Astrocyte of the spinal cord (primary cell): ENCODE results near the gene MBP.
"Not testable (repeated sequence)": the region's sequence is repeated elsewhere in the genome, so short reads cannot be mapped to it uniquely, and the experiment has no call there.

Experiments
- DNase-seq: peaks from one replicate; pipeline ENCODE4 v3.0.0; 2011; ENCODE audit warnings: low read depth, low spot score
- H3K4me3 ChIP-seq: 2 replicates; pipeline ENCODE4 v1.5.1; 2011; ENCODE audit warnings: low read depth, mild to moderate bottlenecking, low read length, moderate library complexity
- in situ Hi-C: cut with HindIII; loops from 2 replicates; pipeline ENCODE4 v1.10.0; 2017; ENCODE audit warnings: low sequenced_read_pairs
- TF ChIP-seq, protein P1 (sequence below): IDR thresholded peaks from 2 replicates; pipeline ENCODE4 v1.5.1; 2012; ENCODE audit warnings: low read depth, mild to moderate bottlenecking, low read length, inconsistent platforms

The MBP gene

DNA sequence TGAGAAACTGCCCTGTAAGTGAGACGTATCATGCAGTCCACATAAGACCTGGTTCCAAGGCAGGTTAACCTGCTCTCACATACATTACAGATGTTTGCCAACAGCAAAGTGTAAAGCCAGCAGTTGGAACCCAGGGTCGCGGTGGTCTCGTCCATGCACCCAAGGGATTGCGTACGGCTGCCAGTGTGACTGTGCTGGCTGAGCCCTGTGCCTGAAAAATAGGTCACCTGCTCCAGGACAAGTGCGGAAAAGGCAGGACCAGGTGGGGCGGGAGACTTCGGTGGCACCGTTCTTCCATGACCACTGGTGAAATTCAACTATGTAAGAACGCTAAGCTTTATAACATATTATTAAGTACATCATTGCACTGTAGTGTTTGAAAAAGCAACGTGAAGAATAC lies 110.5 kb downstream of the MBP start:
- in situ Hi-C loops, result no loop called here
- H3K4me3 ChIP-seq, result no peak overlapping the region
- TF ChIP-seq, protein P1, sequence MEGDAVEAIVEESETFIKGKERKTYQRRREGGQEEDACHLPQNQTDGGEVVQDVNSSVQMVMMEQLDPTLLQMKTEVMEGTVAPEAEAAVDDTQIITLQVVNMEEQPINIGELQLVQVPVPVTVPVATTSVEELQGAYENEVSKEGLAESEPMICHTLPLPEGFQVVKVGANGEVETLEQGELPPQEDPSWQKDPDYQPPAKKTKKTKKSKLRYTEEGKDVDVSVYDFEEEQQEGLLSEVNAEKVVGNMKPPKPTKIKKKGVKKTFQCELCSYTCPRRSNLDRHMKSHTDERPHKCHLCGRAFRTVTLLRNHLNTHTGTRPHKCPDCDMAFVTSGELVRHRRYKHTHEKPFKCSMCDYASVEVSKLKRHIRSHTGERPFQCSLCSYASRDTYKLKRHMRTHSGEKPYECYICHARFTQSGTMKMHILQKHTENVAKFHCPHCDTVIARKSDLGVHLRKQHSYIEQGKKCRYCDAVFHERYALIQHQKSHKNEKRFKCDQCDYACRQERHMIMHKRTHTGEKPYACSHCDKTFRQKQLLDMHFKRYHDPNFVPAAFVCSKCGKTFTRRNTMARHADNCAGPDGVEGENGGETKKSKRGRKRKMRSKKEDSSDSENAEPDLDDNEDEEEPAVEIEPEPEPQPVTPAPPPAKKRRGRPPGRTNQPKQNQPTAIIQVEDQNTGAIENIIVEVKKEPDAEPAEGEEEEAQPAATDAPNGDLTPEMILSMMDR, result no peak
- no peak for DNase-seq

DNA sequence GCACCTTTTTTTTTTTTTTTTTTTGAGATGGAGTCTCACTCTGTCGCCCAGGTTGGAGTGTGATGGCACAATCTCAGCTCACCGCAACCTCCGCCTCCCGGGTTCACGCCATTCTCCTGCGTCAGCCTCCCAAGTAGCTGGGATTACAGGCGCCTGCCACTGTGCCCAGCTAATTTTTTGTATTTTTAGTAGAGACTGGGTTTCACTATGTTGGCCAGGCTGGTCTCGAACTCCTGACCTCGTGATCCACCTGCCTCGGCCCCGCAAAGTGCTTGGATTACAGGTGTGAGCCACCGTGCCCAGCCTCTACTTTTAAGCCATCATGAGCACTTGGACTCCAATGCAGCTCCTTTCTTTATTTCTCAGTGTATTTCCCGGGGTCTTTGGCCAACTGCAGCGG lies 111.1 kb downstream of the MBP start:
- H3K4me3 ChIP-seq, DNase-seq, in situ Hi-C loops: not testable (repeated sequence)

DNA sequence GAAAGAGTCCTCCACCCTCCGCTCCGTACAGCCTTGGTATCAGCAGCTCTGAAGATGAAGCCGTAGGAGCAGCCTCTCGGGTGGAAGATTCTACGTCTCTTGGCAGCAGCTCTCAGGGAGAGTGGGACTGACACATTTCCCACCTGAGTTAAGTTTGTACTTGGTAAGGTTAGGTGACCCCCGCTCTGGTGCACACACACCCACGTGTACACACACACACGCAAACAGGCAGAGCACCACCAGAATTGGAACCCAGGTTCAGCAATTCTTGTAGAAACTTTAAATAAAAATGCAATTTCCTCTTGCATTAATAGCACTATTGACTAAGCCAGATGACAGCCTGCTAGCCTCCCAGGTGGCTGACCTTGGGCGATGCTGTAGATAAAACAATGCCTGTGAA lies 111.5 kb downstream of the MBP start:
- DNase-seq, result no peak
- TF ChIP-seq, protein P1, result no peak
- H3K4me3 ChIP-seq, result no peak overlapping the region
- in situ Hi-C loops, result no loop called here

DNA sequence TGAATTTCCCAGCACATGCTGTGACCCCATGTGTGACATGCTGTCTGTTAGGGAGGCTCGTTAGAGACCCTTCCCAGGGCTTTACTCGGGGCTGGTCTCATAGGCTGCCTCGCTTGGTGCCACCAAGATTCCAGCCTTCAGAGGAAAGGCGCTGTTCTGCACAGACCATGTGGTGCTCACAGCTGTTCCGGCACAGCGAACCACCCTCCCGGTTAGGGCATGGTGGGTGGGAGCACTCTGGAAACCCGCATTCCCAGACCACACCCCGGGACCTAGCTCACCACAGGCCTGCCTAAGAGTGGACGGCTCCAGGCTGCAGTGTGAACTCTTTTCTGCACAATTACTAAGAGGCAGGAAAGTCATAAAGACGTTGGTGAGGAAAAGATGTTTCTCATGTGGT lies 112.0 kb downstream of the MBP start:
- in situ Hi-C loops, result no loop called here
- no peak for DNase-seq
- TF ChIP-seq, protein P1, result no peak
- H3K4me3 ChIP-seq, result no peak overlapping the region

DNA sequence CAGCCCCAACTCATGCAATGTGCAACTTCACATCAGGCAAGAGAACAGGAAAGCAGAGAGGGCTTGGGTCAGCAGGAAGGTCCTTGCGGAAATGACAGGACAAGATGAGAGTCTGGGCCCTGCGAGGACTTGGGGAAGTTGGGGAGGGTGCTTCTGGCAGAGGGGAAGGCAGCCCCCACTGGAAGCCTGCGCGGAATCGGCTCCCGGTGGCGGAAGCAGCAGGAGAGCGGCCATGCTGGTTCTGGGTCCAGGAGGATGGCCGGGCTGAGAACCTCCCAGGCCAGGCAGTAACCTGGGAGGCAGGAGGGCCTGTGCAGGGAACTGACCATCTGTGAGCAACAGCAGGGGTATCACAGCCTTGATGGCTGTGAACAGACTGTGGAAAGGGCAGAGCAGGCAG lies 112.9 kb downstream of the MBP start:
- TF ChIP-seq, protein P1, result no peak
- DNase-seq, result no peak
- in situ Hi-C loops, result no loop called here
- no peak overlapping the region for H3K4me3 ChIP-seq

DNA sequence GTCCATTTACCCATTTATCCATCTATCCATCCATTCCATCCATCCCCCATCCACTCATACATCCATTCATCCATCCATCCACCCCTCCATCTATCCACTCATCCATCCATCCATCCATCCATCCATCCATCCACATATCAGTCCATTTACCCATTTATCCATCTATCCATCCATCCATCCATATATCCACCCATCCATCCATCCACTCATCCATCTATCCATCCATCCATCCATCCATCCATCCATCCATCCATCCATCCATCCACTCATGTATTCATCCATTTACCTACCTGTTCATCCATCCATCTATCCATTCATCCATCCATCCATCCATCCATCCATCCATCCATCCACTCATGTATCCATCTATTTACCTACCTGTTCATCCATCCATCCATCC lies 113.9 kb downstream of the MBP start:
- in situ Hi-C loops, DNase-seq, H3K4me3 ChIP-seq: not testable (repeated sequence)

DNA sequence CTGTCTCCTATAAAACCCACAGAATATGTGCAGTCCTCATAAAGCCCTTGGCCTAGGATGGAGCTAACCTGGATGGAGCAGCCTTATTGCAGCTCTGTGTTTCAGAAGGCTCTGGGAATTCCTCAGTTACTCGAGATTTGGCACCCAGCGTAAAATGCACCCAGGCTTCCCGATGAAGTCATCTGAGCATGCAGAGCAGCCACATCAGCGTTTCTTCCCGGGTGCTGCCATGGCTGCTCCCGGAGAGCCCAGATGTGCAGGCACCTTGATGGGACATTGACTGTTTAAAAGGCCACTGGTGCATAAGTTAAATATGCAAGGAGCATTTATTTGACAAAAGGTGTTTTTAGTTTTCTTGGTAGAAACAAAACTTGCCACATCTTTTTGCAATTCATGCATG lies 115.2 kb downstream of the MBP start:
- no peak overlapping the region for H3K4me3 ChIP-seq
- in situ Hi-C loops, result no loop called here
- no peak for DNase-seq
- TF ChIP-seq, protein P1, result no peak

DNA sequence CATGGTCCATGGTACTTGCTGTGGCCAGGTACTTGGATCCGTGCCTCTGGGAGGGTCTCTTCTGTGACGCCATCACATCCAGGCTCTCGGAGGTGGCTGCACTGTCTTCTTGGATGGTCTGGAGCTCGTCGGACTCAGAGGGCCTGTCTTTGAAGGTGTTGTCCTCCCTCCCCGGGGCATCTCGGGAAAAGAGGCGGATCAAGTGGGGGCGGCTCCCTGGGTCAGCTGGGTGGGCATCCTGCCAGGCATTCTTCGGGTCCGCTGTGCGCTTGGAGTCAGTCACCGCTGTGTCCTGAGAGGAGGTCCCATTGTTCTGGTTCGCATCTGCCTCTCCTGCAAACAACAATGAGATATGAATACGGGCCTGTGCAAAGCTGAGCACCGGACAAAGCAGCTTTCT lies 115.6 kb downstream of the MBP start:
- DNase-seq, result no peak
- TF ChIP-seq, protein P1, result no peak
- H3K4me3 ChIP-seq, result no peak overlapping the region
- in situ Hi-C loops, result no loop called here
